Measurements from ENCODE around the gene LINGO3. TPM values are rescaled to one million over a fixed set of nuclear protein-coding genes. Genes with fewer than 3 reads are reported as not detected.
A peak's percentile ranks its signal among the peaks of the same experiment; 100 is the strongest.

Gene LINGO3
- total RNA-seq, 3 donors from 2014 or later = not detected

DNA sequence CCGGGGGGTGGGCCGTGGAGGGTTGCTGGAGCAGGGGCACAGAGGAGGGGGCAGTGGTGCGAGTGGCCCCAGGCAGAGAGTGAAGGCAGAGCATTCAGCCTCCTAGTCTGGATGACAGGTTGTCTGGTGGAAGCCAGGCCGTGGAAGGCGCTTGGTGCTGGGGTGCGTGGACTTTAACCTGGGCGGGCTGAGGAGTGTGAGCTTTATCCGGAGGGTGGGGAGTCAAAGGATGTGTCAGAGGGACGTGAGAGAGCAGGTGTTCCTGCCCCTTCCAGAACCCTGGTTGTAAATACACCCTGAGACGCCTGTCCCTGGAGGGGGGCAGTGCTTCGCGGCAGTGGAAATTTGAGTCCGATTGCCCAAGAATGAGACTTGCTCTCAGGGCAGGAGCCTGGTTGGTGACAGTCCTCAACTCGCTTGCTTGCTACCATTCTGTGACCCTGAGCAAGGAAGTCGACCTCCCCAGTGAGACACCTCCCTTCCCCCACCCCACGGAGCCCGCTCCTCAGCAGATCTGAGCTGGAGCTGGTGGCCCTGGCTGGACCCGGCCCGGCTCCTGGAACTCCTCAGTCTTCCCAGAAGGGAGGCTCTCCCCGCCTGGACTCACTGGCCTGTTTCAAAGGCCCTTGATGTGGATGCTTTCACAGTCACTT lies 22.8 kb upstream of the LINGO3 start:
- Histone ChIP-seq H3K4me3 (no peak overlapping the region), H3K9me3 (no peaks in the 10 kb centered on the region), H3K36me3 (ENCODE audit: low read depth) (no peaks in the 10 kb centered on the region), H3K4me1 (ENCODE audit: low read depth) (peaks cover 63% of the 10 kb centered on the region)
- TF ChIP-seq, protein P1, sequence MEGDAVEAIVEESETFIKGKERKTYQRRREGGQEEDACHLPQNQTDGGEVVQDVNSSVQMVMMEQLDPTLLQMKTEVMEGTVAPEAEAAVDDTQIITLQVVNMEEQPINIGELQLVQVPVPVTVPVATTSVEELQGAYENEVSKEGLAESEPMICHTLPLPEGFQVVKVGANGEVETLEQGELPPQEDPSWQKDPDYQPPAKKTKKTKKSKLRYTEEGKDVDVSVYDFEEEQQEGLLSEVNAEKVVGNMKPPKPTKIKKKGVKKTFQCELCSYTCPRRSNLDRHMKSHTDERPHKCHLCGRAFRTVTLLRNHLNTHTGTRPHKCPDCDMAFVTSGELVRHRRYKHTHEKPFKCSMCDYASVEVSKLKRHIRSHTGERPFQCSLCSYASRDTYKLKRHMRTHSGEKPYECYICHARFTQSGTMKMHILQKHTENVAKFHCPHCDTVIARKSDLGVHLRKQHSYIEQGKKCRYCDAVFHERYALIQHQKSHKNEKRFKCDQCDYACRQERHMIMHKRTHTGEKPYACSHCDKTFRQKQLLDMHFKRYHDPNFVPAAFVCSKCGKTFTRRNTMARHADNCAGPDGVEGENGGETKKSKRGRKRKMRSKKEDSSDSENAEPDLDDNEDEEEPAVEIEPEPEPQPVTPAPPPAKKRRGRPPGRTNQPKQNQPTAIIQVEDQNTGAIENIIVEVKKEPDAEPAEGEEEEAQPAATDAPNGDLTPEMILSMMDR (IDR thresholded peaks at IDR 0.05) = no peak
- peak; percentile 78 for ATAC-seq
- intact Hi-C loops (cut with DNase I, micrococcal nuclease) = no loop called here
- peak; percentile 91 to 95 (median 94) for DNase-seq

DNA sequence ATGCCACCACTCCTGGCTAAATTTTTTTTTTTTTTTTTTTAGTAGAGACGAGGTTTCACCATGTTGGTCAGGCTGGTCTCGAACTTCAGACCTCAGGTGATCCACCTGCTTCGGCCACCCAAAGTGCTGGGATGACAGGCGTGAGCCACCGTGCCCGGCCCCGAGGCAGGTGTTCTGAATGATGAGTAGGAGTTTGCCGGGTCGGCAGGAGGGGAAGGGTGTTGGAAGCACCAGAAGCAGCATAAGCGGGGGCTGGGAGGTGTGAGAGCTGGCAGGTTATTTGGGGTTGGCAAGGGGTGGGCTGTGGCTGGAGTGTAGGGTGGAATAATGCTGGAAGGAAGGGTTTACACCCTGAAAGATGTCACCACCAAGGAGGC lies 22.3 kb upstream of the LINGO3 start:
- no peak for DNase-seq
- H3K4me1 ChIP-seq (ENCODE audit: low read depth) = peaks cover 63% of the 10 kb centered on the region
- no peak overlapping the region for H3K4me3 ChIP-seq
- no peak for ATAC-seq
- H3K9me3 ChIP-seq = no peaks in the 10 kb centered on the region
- no peaks in the 10 kb centered on the region for H3K36me3 ChIP-seq (ENCODE audit: low read depth)
- TF ChIP-seq, protein P1 (IDR thresholded peaks at IDR 0.05) = no peak
- intact Hi-C loops (cut with DNase I, micrococcal nuclease) = no loop called here

DNA sequence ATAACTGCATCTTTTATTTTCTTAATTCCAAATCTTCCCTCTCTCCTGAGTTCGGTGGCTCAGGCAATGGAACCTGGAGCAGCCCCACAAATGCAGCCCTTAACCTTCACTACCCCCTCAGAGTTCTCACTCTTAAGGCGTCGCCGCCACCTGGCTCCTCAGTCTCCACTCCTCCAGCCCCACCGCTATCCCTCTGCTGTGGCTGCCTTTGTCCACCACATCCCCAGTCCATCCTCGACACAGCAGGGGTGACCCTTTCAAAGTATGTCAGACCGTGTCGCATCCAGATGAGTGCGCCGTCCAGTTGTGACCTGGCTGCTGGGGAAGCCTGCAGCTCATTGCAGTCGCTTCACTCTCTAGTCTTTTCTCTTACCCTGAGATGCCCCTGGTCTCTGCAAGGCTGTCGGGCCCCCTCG lies 21.6 kb upstream of the LINGO3 start:
- peak in 2 of 3 donors; percentile 36 to 55 for DNase-seq
- Histone ChIP-seq H3K4me1 (ENCODE audit: low read depth) (peaks cover 61% of the 10 kb centered on the region), H3K36me3 (ENCODE audit: low read depth) (no peaks in the 10 kb centered on the region), H3K4me3 (peak overlapping the region; percentile 98), H3K9me3 (no peaks in the 10 kb centered on the region)
- TF ChIP-seq, protein P1 (IDR thresholded peaks at IDR 0.05) = no peak
- ATAC-seq = no peak
- intact Hi-C loops (cut with DNase I, micrococcal nuclease) = loop anchor here in 1 of 2 donors (10.0 kb wide), 1 partner anchor 95 kb away; the partner anchor contains the start of genes PLEKHJ1 and SF3A2

DNA sequence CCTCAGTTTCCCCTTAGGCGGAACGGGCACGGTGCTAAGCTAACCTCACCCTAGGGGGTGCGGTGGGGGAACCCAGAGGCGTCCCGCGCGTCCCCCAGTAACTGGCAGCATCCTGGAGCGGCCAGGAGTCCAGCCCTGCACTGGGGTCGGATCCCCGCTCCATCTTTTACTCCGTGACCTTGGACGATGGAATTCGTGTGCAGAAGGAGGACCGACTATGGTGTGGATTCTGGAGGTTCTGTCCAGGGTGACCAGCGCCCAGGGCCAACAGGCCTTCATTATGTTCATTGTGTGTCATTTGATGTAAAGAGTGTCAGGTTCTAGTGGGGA lies 21.2 kb upstream of the LINGO3 start:
- no peaks in the 10 kb centered on the region for H3K9me3 ChIP-seq
- peak overlapping the region; percentile 98 for H3K4me3 ChIP-seq
- intact Hi-C loops (cut with DNase I, micrococcal nuclease) = loop anchor here in 1 of 2 donors (10.0 kb wide), 1 partner anchor 94 kb away; the partner anchor contains the start of genes PLEKHJ1 and SF3A2
- TF ChIP-seq, protein P1 (IDR thresholded peaks at IDR 0.05) = no peak
- H3K36me3 ChIP-seq (ENCODE audit: low read depth) = no peaks in the 10 kb centered on the region
- DNase-seq (no peak), ATAC-seq (no peak)
- H3K4me1 ChIP-seq (ENCODE audit: low read depth) = peaks cover 57% of the 10 kb centered on the region

DNA sequence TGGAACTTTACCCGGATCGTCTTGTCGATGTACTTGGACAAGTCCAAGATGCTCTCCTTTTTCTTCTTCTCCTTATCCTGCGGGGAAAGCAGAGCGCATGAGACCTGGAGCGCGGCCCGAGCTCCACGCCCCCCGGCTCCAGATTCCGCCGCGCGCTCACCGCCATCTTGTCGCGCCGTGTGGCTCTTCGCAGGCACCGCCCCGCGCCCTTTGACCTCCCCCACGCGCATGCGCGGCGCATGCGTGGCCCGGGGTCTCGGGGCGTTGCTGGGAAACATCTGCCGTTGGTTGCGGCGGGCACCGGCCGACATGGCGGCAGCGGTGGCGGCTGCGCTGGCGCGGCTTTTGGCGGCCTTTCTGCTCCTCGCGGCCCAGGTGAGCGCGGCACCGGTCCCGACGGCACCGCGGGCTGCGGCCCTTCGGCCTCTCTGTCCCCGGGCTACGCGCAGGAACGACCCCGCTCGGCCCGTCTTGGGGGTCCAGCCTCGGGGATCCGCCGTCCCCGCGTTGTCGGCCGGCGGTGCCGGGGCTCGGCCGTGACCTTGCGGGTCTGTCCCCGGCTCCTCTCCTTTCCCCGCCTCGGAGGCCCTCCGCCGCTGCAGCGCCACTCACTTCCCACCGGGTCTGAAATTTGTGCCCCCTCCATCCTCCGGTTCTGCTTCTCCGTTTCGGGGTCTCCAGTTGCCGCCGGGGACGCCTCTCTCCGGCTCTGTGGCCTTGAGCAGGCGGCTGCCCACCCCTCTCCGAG lies 20.6 kb upstream of the LINGO3 start, which contains the start of the genes LSM7 and SPPL2B:
Gene LSM7, minus strand, starts transcription at position 186 of the 748 bp plus-strand sequence. Its CDS starts 20 bp downstream, at position 166.
Gene SPPL2B, plus strand, starts transcription at position 284 of the 748 bp plus-strand sequence. Its CDS starts 26 bp downstream, at position 310.
- Histone ChIP-seq H3K4me1 (ENCODE audit: low read depth) (peaks cover 51% of the 10 kb centered on the region), H3K4me3 (peak within 1 kb of the TSS; percentile 98), H3K36me3 (ENCODE audit: low read depth) (no peaks in the 10 kb centered on the region), H3K9me3 (no peaks in the 10 kb centered on the region)
- DNase-seq (peak; percentile 91 to 96 (median 94)), ATAC-seq (peak; percentile 68)
- TF ChIP-seq, protein P1 (IDR thresholded peaks at IDR 0.05) = no peak
- intact Hi-C loops (cut with DNase I, micrococcal nuclease) = loop anchor here in 1 of 2 donors (10.0 kb wide), 1 partner anchor 94 kb away; the partner anchor contains the start of genes PLEKHJ1 and SF3A2

Measured in mucosa of descending colon (tissue), 3 donors.